Measurements from ENCODE around the gene HOXA2.

DNA sequence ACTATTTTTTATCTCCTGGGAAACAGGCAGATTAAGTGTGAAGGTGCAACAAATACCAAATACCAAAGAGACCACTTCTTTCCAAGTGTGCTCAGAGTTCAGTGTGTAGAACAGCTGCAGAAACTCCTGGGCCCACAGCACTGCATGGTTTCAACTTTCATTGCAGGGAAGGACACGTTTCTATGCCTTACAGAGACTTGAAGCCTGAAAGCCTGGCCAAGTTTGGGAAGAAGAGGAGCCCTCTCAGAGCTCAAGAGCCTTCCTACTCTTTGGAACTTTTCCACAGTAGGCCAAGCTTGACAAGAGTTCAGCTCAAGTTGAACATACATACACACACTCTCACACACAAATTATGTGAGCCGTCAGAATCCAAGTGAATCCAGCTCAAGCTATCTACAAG lies 25.6 kb upstream of the HOXA2 start:
- TF ChIP-seq CTCF (IDR thresholded peaks at IDR 0.05) (no peak), POLR2AphosphoS5 (IDR thresholded peaks at IDR 0.05) (no peak), POLR2A (IDR thresholded peaks at IDR 0.05) (no peak), EP300 (IDR thresholded peaks at IDR 0.05) (no peak)

Data from suprapubic skin (tissue), 4 donors.